IMR-90 (cell line): ENCODE results near the gene TEX28. TPM values are rescaled to one million over a fixed set of nuclear protein-coding genes. Genes with fewer than 3 reads are reported as not detected.
"Not testable (repeated sequence)": the region's sequence is repeated elsewhere in the genome, so short reads cannot be mapped to it uniquely, and the experiment has no call there.

ENCODE experiments used
- ATAC-seq: fragments of 200-7000 bp; cut with Tn5 transposase; 2 replicates; pipeline ENCODE4 v1.9.1; 2020; ENCODE audit warnings: low read depth, mild to moderate bottlenecking, moderate library complexity
- BruUV-seq: library from RNA; stranded (reverse); fragments of 400-500 nt; replicated peaks from 2 replicates; lab custom pipeline; 2021; lab: Mats Ljungman, UMichigan
- CTCF ChIA-PET: fragments of 300-600 bp; formaldehyde crosslinking; extraction: SDS; loops from one replicate; lab custom pipeline; 2021; ENCODE audit warnings: antibody characterized with exemption; lab: Yijun Ruan, JAX
- POLR2A ChIA-PET: fragments of 300-600 bp; sonication (Branson Sonifier 250); formaldehyde crosslinking; loops from one replicate; lab custom pipeline; 2022; ENCODE audit warnings: antibody characterized with exemption; ENCODE audit not compliant: unreplicated experiment; lab: Charles Lee
- DNase-seq: peaks from one replicate; pipeline ENCODE4 v3.0.0; 2013
- H2AFZ ChIP-seq: replicated peaks from 2 replicates; pipeline ENCODE3; 2013; ENCODE audit warnings: low read length, mild to moderate bottlenecking; ENCODE audit not compliant: poor library complexity
- H2AK5ac ChIP-seq: 2 replicates; pipeline ENCODE4 v1.6.1; 2013; ENCODE audit warnings: low read depth, low read length, inconsistent platforms
- H2AK9ac ChIP-seq: replicated peaks from 2 replicates; pipeline ENCODE3; 2013; ENCODE audit warnings: mild to moderate bottlenecking, low read depth, low read length, moderate library complexity; ENCODE audit not compliant: poor library complexity
- H2BK120ac ChIP-seq: 2 replicates; pipeline ENCODE4 v1.6.1; 2013; ENCODE audit warnings: low read depth, low read length, inconsistent platforms
- H2BK15ac ChIP-seq: 3 replicates; pipeline ENCODE4 v1.6.1; 2013; ENCODE audit warnings: low read depth, low read length, inconsistent platforms
- H2BK20ac ChIP-seq: 2 replicates; pipeline ENCODE4 v1.6.1; 2013; ENCODE audit warnings: low read depth, mild to moderate bottlenecking, inconsistent platforms, low read length, moderate library complexity
- H2BK5ac ChIP-seq: 2 replicates; pipeline ENCODE4 v1.6.1; 2013; ENCODE audit warnings: mild to moderate bottlenecking, low read depth, low read length, inconsistent platforms; ENCODE audit not compliant: poor library complexity, severe bottlenecking
- H3K14ac ChIP-seq: replicated peaks from 2 replicates; pipeline ENCODE4 v1.6.1; 2013; ENCODE audit warnings: low read depth, low read length, inconsistent platforms
- H3K18ac ChIP-seq: 2 replicates; pipeline ENCODE4 v1.6.1; 2013; ENCODE audit warnings: low read depth, low read length, control low read depth
- H3K23ac ChIP-seq: 2 replicates; pipeline ENCODE4 v1.6.1; 2013; ENCODE audit warnings: low read depth, low read length, inconsistent platforms
- H3K27ac ChIP-seq: 2 replicates; pipeline ENCODE4 v1.5.1; 2013; ENCODE audit warnings: mild to moderate bottlenecking, control low read depth, low read length; ENCODE audit not compliant: insufficient read depth
- H3K27me3 ChIP-seq: 2 replicates; pipeline ENCODE4 v1.6.1; 2013; ENCODE audit warnings: low read length; ENCODE audit not compliant: control insufficient read depth, insufficient read depth
- H3K36me3 ChIP-seq: 2 replicates; pipeline ENCODE4 v1.6.1; 2013; ENCODE audit warnings: low read length, mixed read lengths; ENCODE audit not compliant: control insufficient read depth, insufficient read depth
- H3K4ac ChIP-seq: 2 replicates; pipeline ENCODE4 v1.6.1; 2013; ENCODE audit warnings: low read depth, low read length, inconsistent platforms
- H3K4me1 ChIP-seq: 2 replicates; pipeline ENCODE4 v1.6.1; 2013; ENCODE audit warnings: low read length, mixed read lengths; ENCODE audit not compliant: control insufficient read depth, insufficient read depth
- H3K4me2 ChIP-seq: 2 replicates; pipeline ENCODE4 v1.6.1; 2013; ENCODE audit warnings: low read depth, mild to moderate bottlenecking, control low read depth, low read length, moderate library complexity
- H3K4me3 ChIP-seq: 2 replicates; pipeline ENCODE4 v1.5.1; 2013; ENCODE audit warnings: low read depth, mild to moderate bottlenecking, control low read depth, low read length, moderate library complexity; ENCODE audit not compliant: insufficient read depth
- H3K56ac ChIP-seq: 2 replicates; pipeline ENCODE4 v1.6.1; 2013; ENCODE audit warnings: low read length, inconsistent platforms; ENCODE audit not compliant: insufficient read depth; ENCODE audit errors: extremely low read depth
- H3K79me1 ChIP-seq, 2 experiments: 2 replicates each; pipeline ENCODE4 v1.6.1; 2013; ENCODE audit warnings: low read length in 2 of 2, inconsistent platforms in 1 of 2, low read depth in 1 of 2
- H3K9ac ChIP-seq: 2 replicates; pipeline ENCODE4 v1.6.1; 2013; ENCODE audit warnings: low read depth, low read length, control low read depth
- H3K9me1 ChIP-seq: 2 replicates; pipeline ENCODE4 v1.6.1; 2013; ENCODE audit warnings: low read length, inconsistent platforms; ENCODE audit not compliant: insufficient read depth
- H3K9me3 ChIP-seq: 2 replicates; pipeline ENCODE4 v1.6.1; 2013; ENCODE audit warnings: low read length; ENCODE audit not compliant: control insufficient read depth, insufficient read depth
- H4K20me1 ChIP-seq: 2 replicates; pipeline ENCODE4 v1.6.1; 2013; ENCODE audit warnings: low read length, inconsistent platforms; ENCODE audit not compliant: insufficient read depth
- H4K5ac ChIP-seq: 2 replicates; pipeline ENCODE4 v1.6.1; 2013; ENCODE audit warnings: mild to moderate bottlenecking, low read depth, low read length, control low read depth
- H4K8ac ChIP-seq, 2 experiments: 2 replicates each; pipeline ENCODE4 v1.6.1; 2013; ENCODE audit warnings: low read depth in 2 of 2, low read length in 2 of 2, control low read depth in 1 of 2, inconsistent platforms in 1 of 2
- H4K91ac ChIP-seq: 2 replicates; pipeline ENCODE4 v1.6.1; 2013; ENCODE audit warnings: low read depth, low read length, inconsistent platforms; ENCODE audit not compliant: insufficient read depth
- WGBS, 2 experiments: methylation state at CpG; one replicate each; pipeline versions ENCODE4 v1.1.5 to v1.1.7; 2013; ENCODE audit warnings: missing lambda C conversion rate in 2 of 2; ENCODE audit not compliant: insufficient read length in 1 of 2; ENCODE audit errors: extremely low coverage in 2 of 2; 5-methylcytosine and 5-hydroxymethylcytosine counted together
- dilution Hi-C: fragments of 300-500 bp; cut with HindIII; formaldehyde crosslinking; loops from one replicate; pipeline ENCODE4 v1.14.3; 2018; ENCODE audit warnings: low sequenced_read_pairs; ENCODE audit not compliant: unreplicated experiment
- in situ Hi-C: fragments of 300-500 bp; cut with MboI; formaldehyde crosslinking; loops from 3 replicates; pipeline ENCODE4 v1.14.3; 2019; ENCODE audit warnings: low sequenced_read_pairs, inconsistent platforms, mixed read lengths
- intact Hi-C: fragments of 100-400 bp; cut with micrococcal nuclease; formaldehyde crosslinking; loops from 2 replicates; pipeline ENCODE4 v1.10.0; 2022
- polyA plus RNA-seq, 3 experiments: library from polyadenylated mRNA; depleted of rRNA; stranded (reverse); fragments of >200 nt; gene quantifications; 2 replicates each; pipeline ENCODE4 v1.2.3, GENCODE V29; 2012; ENCODE audit warnings: low replicate concordance in 1 of 3
- total RNA-seq: library from RNA; depleted of rRNA; stranded (reverse); fragments of >200 nt; gene quantifications from 2 replicates; pipeline ENCODE4 v1.2.3, GENCODE V29; 2012

Gene TEX28
- total and polyA plus RNA-seq, 2 of the 4 experiments (the other 2 are of a cell fraction) = not detected

- BruUV-seq, H2AK9ac ChIP-seq, H3K23ac ChIP-seq, H2BK120ac ChIP-seq, H3K27me3 ChIP-seq, CTCF ChIA-PET, H3K4me3 ChIP-seq, dilution Hi-C loops, DNase-seq, intact Hi-C loops, H2BK20ac ChIP-seq, H2BK15ac ChIP-seq, H4K91ac ChIP-seq, H3K4me1 ChIP-seq, H3K56ac ChIP-seq, H3K14ac ChIP-seq, H3K9me3 ChIP-seq, H2AK5ac ChIP-seq, in situ Hi-C loops, ATAC-seq, H2BK5ac ChIP-seq, H3K36me3 ChIP-seq, H3K27ac ChIP-seq, H3K9ac ChIP-seq, H2AFZ ChIP-seq, POLR2A ChIA-PET, H3K18ac ChIP-seq, H4K8ac ChIP-seq, H3K4me2 ChIP-seq, H3K4ac ChIP-seq, H4K20me1 ChIP-seq, H3K79me1 ChIP-seq, H4K5ac ChIP-seq, H3K9me1 ChIP-seq: not testable (repeated sequence)
- WGBS, 2 experiments = no CpG with 5 or more reads among the region's 16 CpGs
These were observed 61.3 kb downstream of the TEX28 start for GRCh38 chrX:154233620-154234019.

- H2BK15ac ChIP-seq, H3K4me1 ChIP-seq, H3K4ac ChIP-seq, H3K18ac ChIP-seq, H4K91ac ChIP-seq, DNase-seq, H4K20me1 ChIP-seq, H3K79me1 ChIP-seq, H3K4me2 ChIP-seq, H3K36me3 ChIP-seq, H3K4me3 ChIP-seq, H2AK5ac ChIP-seq, intact Hi-C loops, H4K8ac ChIP-seq, H3K14ac ChIP-seq, H3K27me3 ChIP-seq, H3K9me1 ChIP-seq, ATAC-seq, dilution Hi-C loops, H3K9me3 ChIP-seq, in situ Hi-C loops, H4K5ac ChIP-seq, H3K27ac ChIP-seq, POLR2A ChIA-PET, H2AFZ ChIP-seq, H3K56ac ChIP-seq, H2BK20ac ChIP-seq, H2BK5ac ChIP-seq, BruUV-seq, CTCF ChIA-PET, H3K23ac ChIP-seq, H2BK120ac ChIP-seq, H2AK9ac ChIP-seq, H3K9ac ChIP-seq: not testable (repeated sequence)
- WGBS, 2 experiments = no CpG with 5 or more reads among the region's 3 CpGs
These were observed 63.5 kb downstream of the TEX28 start for GRCh38 chrX:154231443-154231842.
